ENCODE measurements around the gene SPAG17.

- TF ChIP-seq CTCF (IDR thresholded peaks at IDR 0.05) (no peak), POLR2AphosphoS5 (IDR thresholded peaks at IDR 0.05) (no peak), EP300 (IDR thresholded peaks at IDR 0.05) (no peak), POLR2A (IDR thresholded peaks at IDR 0.05) (no peak)
Measured at GRCh38 chr1:117970252-117970651, 214.8 kb downstream of the SPAG17 start.
